SU-DHL-6 (cell line): Measurements from ENCODE around the gene AATK.
"Not testable (repeated sequence)": the region's sequence is repeated elsewhere in the genome, so short reads cannot be mapped to it uniquely, and the experiment has no call there.

Experiments
- H2AFZ ChIP-seq: fragments of 200-600 bp; sonication (generic); 2 replicates; pipeline ENCODE4 v1.6.1; 2014; ENCODE audit warnings: low read depth, mild to moderate bottlenecking, moderate library complexity, mixed read lengths, antibody characterized with exemption, low read length; ENCODE audit not compliant: severe bottlenecking
- H3F3A ChIP-seq: fragments of 200-600 bp; shearing (Covaris generic); 2 replicates; pipeline ENCODE4 v1.6.0; 2016; ENCODE audit warnings: antibody characterized with exemption, mild to moderate bottlenecking; ENCODE audit not compliant: insufficient read depth
- H3K27ac ChIP-seq: fragments of 200-600 bp; sonication (generic); 2 replicates; pipeline ENCODE4 v1.5.1; 2016; ENCODE audit warnings: low read depth, mild to moderate bottlenecking, low read length, moderate library complexity, mixed read lengths
- H3K27me3 ChIP-seq: fragments of 200-600 bp; sonication (generic), shearing (Covaris generic); 2 replicates; pipeline ENCODE4 v1.6.0; 2014; ENCODE audit warnings: mild to moderate bottlenecking, low read length
- H3K36me3 ChIP-seq: fragments of 200-600 bp; sonication (generic); 2 replicates; pipeline ENCODE4 v1.6.1; 2014; ENCODE audit warnings: mild to moderate bottlenecking, low read length, mixed read lengths
- H3K4me2 ChIP-seq: fragments of 300-600, 200-600 bp; shearing (Covaris generic), sonication (generic); 2 replicates; pipeline ENCODE4 v1.6.0; 2014; ENCODE audit warnings: low read length, low read depth, mild to moderate bottlenecking; ENCODE audit not compliant: poor library complexity, severe bottlenecking
- H3K4me3 ChIP-seq: fragments of 200-600 bp; sonication (generic); 2 replicates; pipeline ENCODE4 v1.5.1; 2014; ENCODE audit warnings: antibody characterized with exemption, low read length, mild to moderate bottlenecking, mixed read lengths; ENCODE audit not compliant: insufficient read depth, poor library complexity, severe bottlenecking
- H3K79me2 ChIP-seq: fragments of 200-600 bp; sonication (generic); 2 replicates; pipeline ENCODE4 v1.6.1; 2014; ENCODE audit warnings: mild to moderate bottlenecking, low read length, moderate library complexity; ENCODE audit not compliant: insufficient read depth
- H3K9ac ChIP-seq: fragments of 200-600 bp; sonication (generic); 2 replicates; pipeline ENCODE4 v1.7.0; 2014; ENCODE audit warnings: mild to moderate bottlenecking, low read length
- H3K9me2 ChIP-seq: fragments of 200-600 bp; sonication (generic); replicated peaks from 2 replicates; pipeline ENCODE4 v1.6.1; 2014; ENCODE audit warnings: low read length; ENCODE audit not compliant: insufficient read depth
- H3K9me3 ChIP-seq: fragments of 200-600 bp; sonication (generic); 2 replicates; pipeline ENCODE4 v1.6.1; 2014; ENCODE audit warnings: low read length, mixed read lengths; ENCODE audit not compliant: insufficient read depth
- H4K20me1 ChIP-seq: fragments of 200-600 bp; sonication (generic); 2 replicates; pipeline ENCODE4 v1.6.1; 2014; ENCODE audit warnings: low read depth, mild to moderate bottlenecking, antibody characterized with exemption, low read length, moderate library complexity, mixed read lengths
- EZH2phosphoT487 ChIP-seq: fragments of 200-600 bp; sonication (generic), shearing (Covaris generic); conservative IDR thresholded peaks from 2 replicates; pipeline ENCODE4 v1.6.1; 2018; ENCODE audit warnings: mild to moderate bottlenecking, antibody characterized with exemption, low read length, moderate library complexity, mixed read lengths
- TF ChIP-seq, protein P1 (sequence below): fragments of 200-600 bp; sonication (generic); IDR thresholded peaks from one replicate; pipeline ENCODE4 v1.5.1; 2017; ENCODE audit warnings: antibody characterized with exemption, mild to moderate bottlenecking, low read length, moderate library complexity; ENCODE audit not compliant: insufficient read depth, poor library complexity, severe bottlenecking

The AATK gene

DNA sequence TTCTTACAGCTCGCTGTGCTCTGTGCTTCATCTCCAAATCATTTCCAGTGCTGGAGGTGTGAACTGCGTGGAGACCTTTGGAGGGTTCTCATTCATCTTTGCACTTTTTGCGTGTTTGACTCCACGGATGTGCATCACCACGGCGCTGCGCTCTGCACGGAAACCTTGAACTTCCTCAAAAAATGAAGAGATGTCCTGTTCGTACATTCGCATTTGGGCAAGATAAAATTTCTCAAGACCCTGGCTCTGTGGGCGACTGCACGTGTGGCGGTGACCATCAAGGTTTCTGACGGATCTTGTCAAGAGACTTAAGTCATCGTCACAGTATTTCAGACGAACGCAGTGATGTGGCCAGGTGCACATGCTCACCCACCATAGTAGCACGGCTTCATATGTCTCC lies 11.1 kb downstream of the AATK start:
- Histone ChIP-seq H3K27me3 (no peaks in the 10 kb centered on the region), H3K9ac (no peak overlapping the region), H3K79me2 (no peaks in the 10 kb centered on the region), H3K36me3 (no peaks in the 10 kb centered on the region), H3F3A (no peaks in the 10 kb centered on the region), H3K9me2 (no peaks in the 10 kb centered on the region), H3K4me3 (no peak overlapping the region), H3K4me2 (no peak overlapping the region), H3K9me3 (no peaks in the 10 kb centered on the region), H4K20me1 (no peaks in the 10 kb centered on the region), H3K27ac (no peak overlapping the region), H2AFZ (no peak overlapping the region)
- TF ChIP-seq EZH2phosphoT487 = no peak

GRCh38 chr17:81154016-81154415 lies 12.0 kb downstream of the AATK start:
- H3F3A ChIP-seq, H3K9me3 ChIP-seq, H3K79me2 ChIP-seq, H3K4me2 ChIP-seq, H3K9me2 ChIP-seq, H3K27me3 ChIP-seq, H3K9ac ChIP-seq, H4K20me1 ChIP-seq, H3K36me3 ChIP-seq, H3K27ac ChIP-seq, H2AFZ ChIP-seq, H3K4me3 ChIP-seq: not testable (repeated sequence)

DNA sequence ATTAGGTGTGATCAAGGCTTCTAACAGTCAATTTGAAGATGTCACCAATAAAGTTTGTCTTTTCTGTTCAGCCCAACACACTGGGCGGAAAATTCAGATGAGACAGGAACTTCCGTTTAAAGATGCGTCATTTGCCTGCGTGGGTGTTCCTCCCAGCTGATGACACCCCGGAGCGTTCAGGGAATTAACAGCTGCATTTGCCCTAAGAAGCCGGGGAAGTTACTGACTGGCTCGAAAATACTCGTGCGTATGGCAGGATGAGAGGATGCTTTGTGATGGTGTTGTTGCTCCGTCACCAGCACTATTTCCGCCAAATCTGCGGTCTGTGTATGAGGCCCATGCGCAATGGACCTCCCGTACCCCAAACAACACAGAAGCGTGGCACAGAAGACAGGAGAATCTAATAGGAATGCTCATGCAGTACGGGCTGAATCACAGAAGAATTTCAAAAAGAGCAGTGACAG lies 12.6 kb downstream of the AATK start:
- H3K27ac ChIP-seq = no peak overlapping the region
- no peak overlapping the region for H3K4me2 ChIP-seq

GRCh38 chr17:81152288-81152828 lies 13.7 kb downstream of the AATK start:
- H3K36me3 ChIP-seq = no peaks in the 10 kb centered on the region
- H3K4me3 ChIP-seq = no peak overlapping the region
- no peaks in the 10 kb centered on the region for H3F3A ChIP-seq
- H4K20me1 ChIP-seq = no peaks in the 10 kb centered on the region
- H3K27ac ChIP-seq = no peak overlapping the region
- no peak overlapping the region for H2AFZ ChIP-seq
- no peaks in the 10 kb centered on the region for H3K9me3 ChIP-seq
- no peaks in the 10 kb centered on the region for H3K27me3 ChIP-seq
- no peak overlapping the region for H3K4me2 ChIP-seq
- H3K9ac ChIP-seq = no peak overlapping the region
- no peaks in the 10 kb centered on the region for H3K79me2 ChIP-seq
- TF ChIP-seq, protein P1, sequence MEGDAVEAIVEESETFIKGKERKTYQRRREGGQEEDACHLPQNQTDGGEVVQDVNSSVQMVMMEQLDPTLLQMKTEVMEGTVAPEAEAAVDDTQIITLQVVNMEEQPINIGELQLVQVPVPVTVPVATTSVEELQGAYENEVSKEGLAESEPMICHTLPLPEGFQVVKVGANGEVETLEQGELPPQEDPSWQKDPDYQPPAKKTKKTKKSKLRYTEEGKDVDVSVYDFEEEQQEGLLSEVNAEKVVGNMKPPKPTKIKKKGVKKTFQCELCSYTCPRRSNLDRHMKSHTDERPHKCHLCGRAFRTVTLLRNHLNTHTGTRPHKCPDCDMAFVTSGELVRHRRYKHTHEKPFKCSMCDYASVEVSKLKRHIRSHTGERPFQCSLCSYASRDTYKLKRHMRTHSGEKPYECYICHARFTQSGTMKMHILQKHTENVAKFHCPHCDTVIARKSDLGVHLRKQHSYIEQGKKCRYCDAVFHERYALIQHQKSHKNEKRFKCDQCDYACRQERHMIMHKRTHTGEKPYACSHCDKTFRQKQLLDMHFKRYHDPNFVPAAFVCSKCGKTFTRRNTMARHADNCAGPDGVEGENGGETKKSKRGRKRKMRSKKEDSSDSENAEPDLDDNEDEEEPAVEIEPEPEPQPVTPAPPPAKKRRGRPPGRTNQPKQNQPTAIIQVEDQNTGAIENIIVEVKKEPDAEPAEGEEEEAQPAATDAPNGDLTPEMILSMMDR = no peak
- no peak for TF ChIP-seq EZH2phosphoT487
- H3K9me2 ChIP-seq = no peaks in the 10 kb centered on the region

More for the DNA sequence above, 12.6 kb downstream of the AATK start:
- Histone ChIP-seq H3K9me3 (no peaks in the 10 kb centered on the region), H4K20me1 (no peaks in the 10 kb centered on the region), H3K36me3 (no peaks in the 10 kb centered on the region), H3K9me2 (no peaks in the 10 kb centered on the region), H3K79me2 (no peaks in the 10 kb centered on the region), H2AFZ (no peak overlapping the region), H3K9ac (no peak overlapping the region), H3K27me3 (no peaks in the 10 kb centered on the region), H3F3A (no peaks in the 10 kb centered on the region), H3K4me3 (no peak overlapping the region)
- TF ChIP-seq EZH2phosphoT487 = no peak
- TF ChIP-seq, protein P1 = no peak
